RWPE2 (cell line): ENCODE data around the gene DDC.
A peak's percentile ranks its signal among the peaks of the same experiment; 100 is the strongest.

Experiments
- ATAC-seq: fragments of 200-7000 bp; cut with Tn5 transposase; 3 replicates; pipeline ENCODE4 v1.9.1; 2021; ENCODE audit warnings: low read depth
- DNase-seq: peaks from one replicate; pipeline ENCODE4 v3.0.0-alpha.2; 2020; ENCODE audit warnings: low spot score
- H3K27ac ChIP-seq: fragments of 450-650 bp; 2 replicates; pipeline ENCODE4 v1.5.1; 2017; ENCODE audit warnings: mild to moderate bottlenecking; ENCODE audit not compliant: poor library complexity, severe bottlenecking
- H3K27me3 ChIP-seq: fragments of 250-450 bp; sonication (Bioruptor Pico); 2 replicates; pipeline ENCODE4 v1.5.1; 2021; ENCODE audit warnings: mild to moderate bottlenecking, moderate library complexity; ENCODE audit not compliant: insufficient read depth, poor library complexity, severe bottlenecking
- H3K36me3 ChIP-seq: fragments of 250-450 bp; sonication (Bioruptor Pico); 2 replicates; pipeline ENCODE4 v1.5.1; 2020; ENCODE audit warnings: low read depth, mild to moderate bottlenecking, moderate library complexity
- H3K4me1 ChIP-seq: fragments of 250-450 bp; sonication (Bioruptor Pico); 2 replicates; pipeline ENCODE4 v1.5.1; 2021; ENCODE audit warnings: mild to moderate bottlenecking, moderate library complexity; ENCODE audit not compliant: insufficient read depth, poor library complexity, severe bottlenecking
- H3K4me3 ChIP-seq: fragments of 250-450 bp; sonication (Bioruptor Pico); 2 replicates; pipeline ENCODE4 v1.5.1; 2021; ENCODE audit warnings: mild to moderate bottlenecking, moderate library complexity; ENCODE audit not compliant: severe bottlenecking
- H3K9me3 ChIP-seq: fragments of 250-450 bp; sonication (Bioruptor Pico); 2 replicates; pipeline ENCODE4 v1.5.1; 2021; ENCODE audit warnings: mild to moderate bottlenecking, moderate library complexity; ENCODE audit not compliant: severe bottlenecking
- TF ChIP-seq, protein P1 (sequence below): fragments of 450-650 bp; IDR thresholded peaks from one replicate; pipeline ENCODE4 v1.5.1; 2017; ENCODE audit warnings: mild to moderate bottlenecking, moderate library complexity; ENCODE audit not compliant: poor library complexity, severe bottlenecking

The DDC gene

DNA sequence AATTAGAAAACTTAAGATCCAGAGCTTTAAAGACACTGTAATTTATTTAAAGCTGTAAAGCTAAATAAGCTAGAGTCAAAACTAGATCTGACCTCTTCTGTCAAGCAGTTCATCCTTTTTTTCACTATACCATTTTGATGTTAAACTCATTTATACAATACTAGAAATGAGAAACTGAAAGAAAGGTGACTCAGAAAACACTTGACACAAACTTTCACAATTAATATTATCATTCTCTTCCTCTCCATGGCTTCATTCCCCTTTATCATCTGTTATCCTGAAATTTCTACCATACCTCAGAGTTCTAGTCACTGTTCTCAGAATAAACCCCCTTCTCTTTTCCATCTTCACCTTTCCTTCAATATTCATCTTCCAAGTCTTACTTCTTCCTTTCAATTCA lies 116.4 kb downstream of the DDC start:
- no peak overlapping the region for H3K4me3 ChIP-seq
- ATAC-seq: no peak
- H3K9me3 ChIP-seq: no peaks in the 10 kb centered on the region
- no peak overlapping the region for H3K27ac ChIP-seq
- H3K27me3 ChIP-seq: no peaks in the 10 kb centered on the region
- TF ChIP-seq, protein P1, sequence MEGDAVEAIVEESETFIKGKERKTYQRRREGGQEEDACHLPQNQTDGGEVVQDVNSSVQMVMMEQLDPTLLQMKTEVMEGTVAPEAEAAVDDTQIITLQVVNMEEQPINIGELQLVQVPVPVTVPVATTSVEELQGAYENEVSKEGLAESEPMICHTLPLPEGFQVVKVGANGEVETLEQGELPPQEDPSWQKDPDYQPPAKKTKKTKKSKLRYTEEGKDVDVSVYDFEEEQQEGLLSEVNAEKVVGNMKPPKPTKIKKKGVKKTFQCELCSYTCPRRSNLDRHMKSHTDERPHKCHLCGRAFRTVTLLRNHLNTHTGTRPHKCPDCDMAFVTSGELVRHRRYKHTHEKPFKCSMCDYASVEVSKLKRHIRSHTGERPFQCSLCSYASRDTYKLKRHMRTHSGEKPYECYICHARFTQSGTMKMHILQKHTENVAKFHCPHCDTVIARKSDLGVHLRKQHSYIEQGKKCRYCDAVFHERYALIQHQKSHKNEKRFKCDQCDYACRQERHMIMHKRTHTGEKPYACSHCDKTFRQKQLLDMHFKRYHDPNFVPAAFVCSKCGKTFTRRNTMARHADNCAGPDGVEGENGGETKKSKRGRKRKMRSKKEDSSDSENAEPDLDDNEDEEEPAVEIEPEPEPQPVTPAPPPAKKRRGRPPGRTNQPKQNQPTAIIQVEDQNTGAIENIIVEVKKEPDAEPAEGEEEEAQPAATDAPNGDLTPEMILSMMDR: no peak
- peaks cover 49% of the 10 kb centered on the region for H3K36me3 ChIP-seq
- H3K4me1 ChIP-seq: peaks cover 23% of the 10 kb centered on the region
- no peak for DNase-seq

DNA sequence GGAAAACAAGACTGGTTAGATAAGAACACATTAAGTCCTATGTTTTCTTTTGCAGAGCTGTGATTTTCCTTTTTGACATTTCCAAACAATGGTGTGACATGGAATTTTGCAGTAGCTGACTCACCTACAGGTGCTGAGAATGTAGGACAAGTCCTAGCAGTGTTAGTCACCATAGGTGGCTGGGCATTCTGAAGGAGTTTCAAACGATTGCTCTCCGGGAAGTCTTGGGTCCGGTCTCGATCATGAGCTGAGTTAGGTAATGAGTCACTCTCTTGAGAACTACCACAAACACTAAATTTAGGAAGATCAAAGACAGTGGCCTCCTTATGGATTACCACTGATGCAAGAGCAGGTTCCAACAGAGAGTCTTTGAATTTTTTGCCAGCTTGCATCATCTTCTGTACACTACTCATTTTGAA lies 118.7 kb downstream of the DDC start:
- Histone ChIP-seq H3K36me3 (peaks cover 71% of the 10 kb centered on the region), H3K27ac (no peak overlapping the region), H3K4me3 (no peak overlapping the region), H3K9me3 (no peaks in the 10 kb centered on the region), H3K4me1 (peaks cover 23% of the 10 kb centered on the region), H3K27me3 (no peaks in the 10 kb centered on the region)
- TF ChIP-seq, protein P1: no peak
- ATAC-seq (peak; percentile 81), DNase-seq (peak; percentile 78)

DNA sequence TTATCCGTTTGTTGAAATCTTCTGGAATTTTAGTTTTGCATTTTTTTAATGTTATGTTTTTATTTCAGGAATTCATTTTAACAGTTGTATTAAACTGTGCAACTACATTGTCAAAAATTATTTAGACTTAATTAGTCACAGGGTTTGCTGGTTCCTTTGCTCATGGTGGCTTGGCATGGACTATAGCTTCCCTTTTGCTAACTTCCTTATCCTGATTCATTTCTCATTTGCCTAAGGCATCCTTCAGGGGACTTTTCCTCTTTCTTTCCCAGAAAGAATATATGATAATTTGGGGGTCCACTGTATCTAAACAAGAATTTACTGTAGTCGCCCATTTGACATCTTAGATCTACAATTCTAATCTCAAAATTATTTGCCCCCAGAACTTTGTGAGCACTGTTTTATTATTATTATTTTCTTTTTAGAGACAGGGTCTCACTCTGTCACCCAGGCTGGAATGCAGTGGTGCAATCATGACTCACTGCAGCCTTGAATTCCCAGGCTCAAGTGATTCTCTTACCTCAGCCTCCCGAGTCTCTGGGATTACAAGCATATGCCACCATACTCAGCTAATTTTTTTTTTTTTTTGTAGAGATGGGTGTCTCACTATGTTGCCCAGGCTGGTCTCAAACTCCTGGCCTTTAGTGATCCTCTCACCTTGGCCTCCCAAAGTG lies 128.9 kb downstream of the DDC start:
- peak overlapping the region; percentile 27 for H3K27ac ChIP-seq
- H3K4me1 ChIP-seq: peaks cover 9% of the 10 kb centered on the region

DNA sequence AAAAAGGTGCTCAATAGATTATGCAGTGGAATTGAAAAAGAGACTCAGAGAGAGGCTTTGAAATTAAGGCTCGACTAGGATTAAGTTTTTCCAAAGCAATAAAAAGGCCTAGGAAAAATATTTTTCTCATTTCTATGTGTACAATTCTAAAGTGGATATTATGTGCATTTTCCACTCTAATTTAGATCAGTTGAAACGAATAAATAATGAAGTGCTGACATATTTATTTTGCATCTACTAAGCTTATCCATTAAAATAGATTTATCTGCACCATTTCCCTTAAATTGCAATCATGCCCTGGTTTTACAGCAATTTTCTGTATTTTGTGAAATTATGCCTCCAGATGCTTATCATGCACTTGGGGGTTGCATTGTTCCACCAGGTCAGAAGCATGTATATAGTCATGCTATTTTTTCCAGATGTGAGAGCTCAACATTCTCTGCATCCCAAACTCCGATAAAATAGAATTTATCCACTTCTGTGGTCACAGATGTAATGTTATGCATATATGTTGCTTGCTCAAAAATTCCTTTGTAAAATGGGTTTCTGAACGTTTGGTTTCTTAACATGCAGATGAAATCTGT lies 133.4 kb downstream of the DDC start:
- TF ChIP-seq, protein P1: no peak
- no peaks in the 10 kb centered on the region for H3K9me3 ChIP-seq
- peaks cover 9% of the 10 kb centered on the region for H3K4me1 ChIP-seq
- no peak overlapping the region for H3K4me3 ChIP-seq
- no peak for DNase-seq
- H3K27ac ChIP-seq: no peak overlapping the region
- H3K27me3 ChIP-seq: no peaks in the 10 kb centered on the region
- no peaks in the 10 kb centered on the region for H3K36me3 ChIP-seq
- no peak for ATAC-seq

More for the DNA sequence above, 128.9 kb downstream of the DDC start:
- DNase-seq (no peak), ATAC-seq (peak; percentile 88)
- peaks cover 9% of the 10 kb centered on the region; the same call in 1 of the 2 replicates for H3K36me3 ChIP-seq
- no peaks in the 10 kb centered on the region for H3K9me3 ChIP-seq
- no peak overlapping the region for H3K4me3 ChIP-seq
- TF ChIP-seq, protein P1: no peak
- H3K27me3 ChIP-seq: no peaks in the 10 kb centered on the region

DNA sequence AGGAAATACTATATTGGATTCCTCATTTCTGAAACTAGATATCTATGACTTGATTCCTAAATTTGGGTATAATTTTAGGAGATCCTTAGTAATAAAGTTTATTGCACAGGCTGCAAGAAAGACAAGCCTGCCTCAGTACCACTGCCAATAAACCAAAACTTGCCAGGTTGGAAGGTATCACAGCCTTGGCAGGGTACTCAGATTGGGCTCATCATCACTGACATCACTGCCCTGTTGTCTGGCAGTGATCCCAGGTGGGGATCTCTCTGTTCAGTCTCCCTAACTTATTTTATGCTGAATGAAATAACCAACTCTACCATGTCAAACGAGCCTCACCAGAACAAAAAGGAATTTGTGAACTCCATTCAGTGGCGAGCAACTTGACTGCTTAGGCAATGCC lies 133.9 kb downstream of the DDC start:
- TF ChIP-seq, protein P1: no peak
- Histone ChIP-seq H3K27me3 (no peaks in the 10 kb centered on the region), H3K9me3 (no peaks in the 10 kb centered on the region), H3K27ac (no peak overlapping the region), H3K4me1 (peaks cover 4% of the 10 kb centered on the region), H3K36me3 (no peaks in the 10 kb centered on the region), H3K4me3 (no peak overlapping the region)
- DNase-seq (no peak), ATAC-seq (no peak)
